Neural progenitor cell (in vitro differentiated cells): ENCODE measurements around the gene CDC42EP4. TPM values are rescaled to one million over a fixed set of nuclear protein-coding genes. Genes with fewer than 3 reads are reported as not detected.

Source experiments
- DNase-seq: peaks from one replicate; pipeline ENCODE4 v3.0.0-alpha.2; 2016; ENCODE audit warnings: low spot score
- H2AFZ ChIP-seq: fragments of 200-600 bp; sonication (generic); replicated peaks from 2 replicates; pipeline ENCODE4 v1.6.1; 2016; ENCODE audit warnings: antibody characterized with exemption
- H3F3A ChIP-seq: fragments of 200-600 bp; sonication (generic); 2 replicates; pipeline ENCODE4 v1.6.1; 2016; ENCODE audit warnings: antibody characterized with exemption, low read depth
- H3K27ac ChIP-seq: fragments of 200-600 bp; sonication (generic); 2 replicates; pipeline ENCODE4 v1.5.1; 2016; ENCODE audit warnings: mild to moderate bottlenecking
- H3K27me3 ChIP-seq: fragments of 200-600 bp; sonication (generic); 2 replicates; pipeline ENCODE4 v1.6.1; 2016; ENCODE audit warnings: mild to moderate bottlenecking, moderate library complexity
- H3K36me3 ChIP-seq: fragments of 200-600 bp; sonication (generic); 2 replicates; pipeline ENCODE4 v1.5.1; 2016
- H3K4me1 ChIP-seq: fragments of 200-600 bp; sonication (generic); 2 replicates; pipeline ENCODE4 v1.6.1; 2016; ENCODE audit warnings: mixed run types
- H3K4me2 ChIP-seq: fragments of 200-600 bp; sonication (generic); 2 replicates; pipeline ENCODE4 v1.6.1; 2016
- H3K4me3 ChIP-seq: fragments of 200-600 bp; sonication (generic); 2 replicates; pipeline ENCODE4 v1.5.1; 2016
- H3K79me2 ChIP-seq: fragments of 200-600 bp; sonication (generic); 2 replicates; pipeline ENCODE4 v1.6.1; 2016; ENCODE audit warnings: low read depth
- H3K9ac ChIP-seq: fragments of 200-600 bp; sonication (generic); 2 replicates; pipeline ENCODE4 v1.6.1; 2016
- H3K9me3 ChIP-seq: fragments of 200-600 bp; sonication (generic); 2 replicates; pipeline ENCODE4 v1.5.1; 2016; ENCODE audit warnings: low read depth
- H4K20me1 ChIP-seq: fragments of 200-600 bp; sonication (generic); 2 replicates; pipeline ENCODE4 v1.6.1; 2016; ENCODE audit warnings: low read depth
- H3K27ac Mint-ChIP-seq: 3 replicates; pipeline ENCODE4 v1.8.0; 2021; ENCODE audit warnings: mixed read lengths
- H3K27me3 Mint-ChIP-seq: 2 replicates; pipeline ENCODE4 v1.8.0; 2022; ENCODE audit warnings: low read depth, mild to moderate bottlenecking, inconsistent platforms, moderate library complexity, mixed read lengths; ENCODE audit not compliant: insufficient read depth
- H3K36me3 Mint-ChIP-seq: 3 replicates; pipeline ENCODE4 v1.8.0; 2021; ENCODE audit warnings: mixed read lengths
- H3K4me1 Mint-ChIP-seq: 3 replicates; pipeline ENCODE4 v1.8.0; 2021; ENCODE audit warnings: mixed read lengths
- H3K4me3 Mint-ChIP-seq: 3 replicates; pipeline ENCODE4 v1.8.0; 2021; ENCODE audit warnings: mild to moderate bottlenecking, moderate library complexity, mixed read lengths
- H3K9me3 Mint-ChIP-seq: 3 replicates; pipeline ENCODE4 v1.8.0; 2020; ENCODE audit warnings: mixed read lengths
- EZH2 ChIP-seq: fragments of 200-600 bp; sonication (generic); IDR thresholded peaks from 2 replicates; pipeline ENCODE4 v1.6.1; 2017; ENCODE audit warnings: antibody characterized with exemption, mild to moderate bottlenecking, moderate library complexity
- EZH2phosphoT487 ChIP-seq: fragments of 200-600 bp; sonication (generic); IDR thresholded peaks from 2 replicates; pipeline ENCODE4 v1.6.1; 2017; ENCODE audit warnings: antibody characterized with exemption
- total RNA-seq: library from RNA; depleted of rRNA; stranded (reverse); fragments of >200 nt; gene quantifications from 2 replicates; pipeline ENCODE4 v1.2.3, GENCODE V29; 2015; ENCODE audit warnings: low replicate concordance
- TF ChIP-seq, protein P1 (sequence below): fragments of 200-600 bp; sonication (generic); IDR thresholded peaks from 2 replicates; pipeline ENCODE4 v1.5.1; 2017; ENCODE audit warnings: antibody characterized with exemption, mild to moderate bottlenecking

The CDC42EP4 gene
- total RNA-seq, 1 donor from 2014 or later: 10.8 TPM

DNA sequence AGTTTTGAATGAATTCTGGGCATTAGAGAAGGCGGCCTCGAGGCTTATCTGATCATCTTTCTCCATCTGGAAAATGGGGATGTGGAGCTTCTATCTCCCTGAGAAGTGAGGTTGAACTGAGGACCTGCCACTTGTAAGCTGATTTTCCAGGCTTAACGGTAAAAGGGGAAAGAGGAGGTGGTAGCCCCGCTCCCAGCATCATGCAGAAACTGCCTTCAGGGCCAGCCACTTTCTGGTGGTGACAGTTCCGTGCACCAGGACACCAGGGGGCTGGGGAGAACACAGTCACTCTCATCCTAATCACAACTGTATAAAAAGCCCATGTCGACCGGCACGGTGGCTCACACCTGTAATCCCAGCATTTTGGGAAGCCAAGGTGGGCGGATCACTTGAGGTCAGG is 29.2 kb downstream of the CDC42EP4 start:
- no peaks in the 10 kb centered on the region for H3K36me3 ChIP-seq
- H3K9me3 ChIP-seq: no peaks in the 10 kb centered on the region
- no peak for TF ChIP-seq EZH2
- TF ChIP-seq, protein P1, sequence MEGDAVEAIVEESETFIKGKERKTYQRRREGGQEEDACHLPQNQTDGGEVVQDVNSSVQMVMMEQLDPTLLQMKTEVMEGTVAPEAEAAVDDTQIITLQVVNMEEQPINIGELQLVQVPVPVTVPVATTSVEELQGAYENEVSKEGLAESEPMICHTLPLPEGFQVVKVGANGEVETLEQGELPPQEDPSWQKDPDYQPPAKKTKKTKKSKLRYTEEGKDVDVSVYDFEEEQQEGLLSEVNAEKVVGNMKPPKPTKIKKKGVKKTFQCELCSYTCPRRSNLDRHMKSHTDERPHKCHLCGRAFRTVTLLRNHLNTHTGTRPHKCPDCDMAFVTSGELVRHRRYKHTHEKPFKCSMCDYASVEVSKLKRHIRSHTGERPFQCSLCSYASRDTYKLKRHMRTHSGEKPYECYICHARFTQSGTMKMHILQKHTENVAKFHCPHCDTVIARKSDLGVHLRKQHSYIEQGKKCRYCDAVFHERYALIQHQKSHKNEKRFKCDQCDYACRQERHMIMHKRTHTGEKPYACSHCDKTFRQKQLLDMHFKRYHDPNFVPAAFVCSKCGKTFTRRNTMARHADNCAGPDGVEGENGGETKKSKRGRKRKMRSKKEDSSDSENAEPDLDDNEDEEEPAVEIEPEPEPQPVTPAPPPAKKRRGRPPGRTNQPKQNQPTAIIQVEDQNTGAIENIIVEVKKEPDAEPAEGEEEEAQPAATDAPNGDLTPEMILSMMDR: no peak
- no peak for TF ChIP-seq EZH2phosphoT487
- no peak for DNase-seq
- H3K79me2 ChIP-seq: peaks cover 5% of the 10 kb centered on the region
- no peak overlapping the region for H2AFZ ChIP-seq
- peaks cover 7% of the 10 kb centered on the region for H3K36me3 Mint-ChIP-seq
- peaks cover 31% of the 10 kb centered on the region for H3K4me1 ChIP-seq
- H3K9me3 Mint-ChIP-seq: no peaks in the 10 kb centered on the region
- no peak overlapping the region for H3K4me3 Mint-ChIP-seq
- H3K4me2 ChIP-seq: no peak overlapping the region
- peaks cover 54% of the 10 kb centered on the region for H3K4me1 Mint-ChIP-seq
- H3K9ac ChIP-seq: no peak overlapping the region
- H3K4me3 ChIP-seq: no peak overlapping the region
- peaks cover 3% of the 10 kb centered on the region for H3K27me3 Mint-ChIP-seq
- H3K27ac ChIP-seq: no peak overlapping the region
- no peaks in the 10 kb centered on the region for H3K27me3 ChIP-seq
- H4K20me1 ChIP-seq: peaks cover 45% of the 10 kb centered on the region
- H3K27ac Mint-ChIP-seq: no peak overlapping the region
- H3F3A ChIP-seq: peaks cover 12% of the 10 kb centered on the region

- peaks cover 48% of the 10 kb centered on the region for H3K4me1 Mint-ChIP-seq
- H3K27ac Mint-ChIP-seq: no peak overlapping the region
- TF ChIP-seq EZH2 (no peak), EZH2phosphoT487 (no peak)
- TF ChIP-seq, protein P1: no peak
- Histone ChIP-seq H3K79me2 (peaks cover 5% of the 10 kb centered on the region), H3K4me1 (peaks cover 27% of the 10 kb centered on the region), H3K27me3 (no peaks in the 10 kb centered on the region), H2AFZ (no peak overlapping the region), H3K9ac (no peak overlapping the region), H3K36me3 (no peaks in the 10 kb centered on the region), H3K27ac (no peak overlapping the region), H3K4me2 (no peak overlapping the region), H3K4me3 (no peak overlapping the region), H3K9me3 (no peaks in the 10 kb centered on the region), H4K20me1 (peaks cover 38% of the 10 kb centered on the region), H3F3A (peaks cover 12% of the 10 kb centered on the region)
- DNase-seq: no peak
- peaks cover 7% of the 10 kb centered on the region for H3K36me3 Mint-ChIP-seq
- no peaks in the 10 kb centered on the region for H3K9me3 Mint-ChIP-seq
- peaks cover 3% of the 10 kb centered on the region for H3K27me3 Mint-ChIP-seq
- H3K4me3 Mint-ChIP-seq: no peak overlapping the region
Observed at GRCh38 chr17:73281928-73282327, 29.9 kb downstream of the CDC42EP4 start.

DNA sequence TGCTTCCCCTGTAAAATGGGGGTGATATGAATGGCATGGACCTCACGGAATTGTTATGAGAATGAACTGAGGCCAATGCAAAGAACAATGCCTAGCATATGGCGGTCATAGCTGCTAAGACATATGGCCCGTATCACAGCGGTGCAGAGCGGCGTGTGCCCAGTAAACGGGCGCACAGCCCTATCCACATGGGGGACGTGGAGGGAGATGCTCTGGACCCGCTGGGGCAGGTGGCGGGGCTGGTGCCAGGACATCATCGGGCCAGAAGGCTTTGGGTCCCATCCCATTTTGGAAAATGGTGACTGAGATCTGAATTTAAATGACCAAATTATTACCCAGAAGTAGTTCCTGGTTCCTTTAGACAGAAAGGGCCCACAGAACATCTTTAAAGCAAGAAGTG is 31.6 kb downstream of the CDC42EP4 start:
- TF ChIP-seq EZH2phosphoT487: no peak
- TF ChIP-seq EZH2: no peak
- TF ChIP-seq, protein P1: no peak
- H3K36me3 Mint-ChIP-seq: peaks cover 2% of the 10 kb centered on the region
- Histone ChIP-seq H3F3A (peaks cover 12% of the 10 kb centered on the region), H3K9me3 (no peaks in the 10 kb centered on the region), H2AFZ (no peak overlapping the region), H3K4me1 (peaks cover 21% of the 10 kb centered on the region), H3K4me2 (no peak overlapping the region), H3K9ac (no peak overlapping the region), H4K20me1 (peaks cover 21% of the 10 kb centered on the region), H3K36me3 (no peaks in the 10 kb centered on the region), H3K27me3 (no peaks in the 10 kb centered on the region), H3K79me2 (peaks cover 5% of the 10 kb centered on the region), H3K27ac (no peak overlapping the region), H3K4me3 (no peak overlapping the region)
- H3K27ac Mint-ChIP-seq: no peak overlapping the region
- peaks cover 3% of the 10 kb centered on the region for H3K27me3 Mint-ChIP-seq
- no peaks in the 10 kb centered on the region for H3K9me3 Mint-ChIP-seq
- peaks cover 38% of the 10 kb centered on the region for H3K4me1 Mint-ChIP-seq
- DNase-seq: no peak
- no peak overlapping the region for H3K4me3 Mint-ChIP-seq
